K562 (cell line): ENCODE measurements around the gene USP49. TPM values are rescaled to one million over a fixed set of nuclear protein-coding genes. Genes with fewer than 3 reads are reported as not detected.

ENCODE experiments used
- CBX8 ChIP-seq: fragments of 200-600 bp; sonication (generic); IDR thresholded peaks from 2 replicates; pipeline ENCODE4 v1.6.1; 2012; ENCODE audit warnings: borderline replicate concordance, mixed run types, low read depth, mild to moderate bottlenecking, moderate library complexity, mixed read lengths, low read length, control low read depth, inconsistent platforms; ENCODE audit not compliant: poor library complexity, severe bottlenecking; ENCODE audit errors: extremely low read depth
- CREBBP ChIP-seq: IDR thresholded peaks from one replicate; pipeline ENCODE4 v1.6.1; 2012; ENCODE audit warnings: low read depth, mild to moderate bottlenecking, control low read depth, inconsistent platforms, low read length
- KDM5B ChIP-seq: fragments of 200-600 bp; sonication (generic); IDR thresholded peaks from 2 replicates; pipeline ENCODE4 v1.6.1; 2012; ENCODE audit warnings: low read depth, mild to moderate bottlenecking, moderate library complexity, low read length, control low read depth, inconsistent platforms; ENCODE audit not compliant: insufficient replicate concordance
- SMAD3 ChIP-seq: fragments of 450-650 bp; formaldehyde crosslinking; conservative IDR thresholded peaks from 2 replicates; pipeline ENCODE4 v1.4.0; 2020; ENCODE audit warnings: mild to moderate bottlenecking
- SMARCC2 ChIP-seq: fragments of 450-650 bp; IDR thresholded peaks from 2 replicates; pipeline ENCODE4 v1.6.1; 2017; ENCODE audit warnings: antibody characterized with exemption, moderate library complexity, mild to moderate bottlenecking, low read depth
- TCFL5 ChIP-seq: fragments of 250-450 bp; sonication (Bioruptor Pico); conservative IDR thresholded peaks from 2 replicates; pipeline ENCODE4 v1.6.1; 2021; ENCODE audit warnings: mild to moderate bottlenecking, moderate library complexity, matching md5 sums
- THAP12 ChIP-seq: fragments of 250-450 bp; sonication (Bioruptor Pico); IDR thresholded peaks from 2 replicates; pipeline ENCODE4 v1.9.0; 2021; ENCODE audit warnings: mild to moderate bottlenecking, inconsistent platforms
- TRIM24 ChIP-seq, 2 experiments: fragments of 450-650 bp; IDR thresholded peaks; 2 replicates each; pipeline ENCODE4 v1.6.1; 2016
- TSHZ1 ChIP-seq: fragments of 250-450 bp; sonication (Bioruptor Pico); IDR thresholded peaks from 2 replicates; pipeline ENCODE4 v1.4.0; 2020; ENCODE audit warnings: mild to moderate bottlenecking, moderate library complexity
- ZNF146 ChIP-seq: IDR thresholded peaks from one replicate; pipeline ENCODE4 v1.6.1; 2018; ENCODE audit warnings: missing compliant biosample characterization; ENCODE audit not compliant: unreplicated experiment
- ZNF212 ChIP-seq: fragments of 450-650 bp; formaldehyde crosslinking; IDR thresholded peaks from 2 replicates; pipeline ENCODE4 v1.4.0; 2020; ENCODE audit warnings: mild to moderate bottlenecking
- ZNF785 ChIP-seq: fragments of 250-450 bp; sonication (Bioruptor Pico); IDR thresholded peaks from 2 replicates; pipeline ENCODE4 v1.4.0; 2020; ENCODE audit warnings: mild to moderate bottlenecking
- polyA plus RNA-seq, 8 experiments: library from polyadenylated mRNA; depleted of rRNA in 4 of 8; stranded (reverse) in 5 of 8; unstranded in 3 of 8; fragments of >200 nt; fragmentation: Nextera tagmentation in 2 of 8; fragmentation: Illumina TruSeq in 1 of 8; extraction: Ambion mirVana in 2 of 8; extraction: Trizol in 1 of 8; gene quantifications; 2 replicates each; pipeline versions ENCODE4 v1.2.1 to v1.2.3, GENCODE V29; 2011 to 2014; ENCODE audit warnings: inconsistent platforms in 1 of 8, missing spikeins in 1 of 8
- total RNA-seq, 7 experiments: library from RNA; depleted of rRNA in 6 of 7; stranded (reverse); fragments of >200 nt in 6 of 7; fragmentation: Illumina TruSeq in 2 of 7; extraction: Trizol in 2 of 7; gene quantifications; 2 replicates each; pipeline versions ENCODE4 v1.2.1 to v1.2.3, GENCODE V29; 2011 to 2021; ENCODE audit warnings: low replicate concordance in 1 of 7
- TF ChIP-seq, protein P1 (sequence below), 2 experiments: fragments of 150-350 bp in 1 of 2; IDR thresholded peaks; 2 replicates each; pipeline ENCODE4 v1.6.1; 2012 to 2016; ENCODE audit warnings: low read depth in 2 of 2, low read length in 2 of 2, mild to moderate bottlenecking in 1 of 2, moderate library complexity in 1 of 2
- TF ChIP-seq, protein P2 (sequence below): fragments of 450-650 bp; IDR thresholded peaks from 2 replicates; pipeline ENCODE4 v1.6.1; 2018; ENCODE audit warnings: mild to moderate bottlenecking, low read depth; ENCODE audit not compliant: partially characterized antibody

Gene USP49
- total and polyA plus RNA-seq, 9 of the 15 experiments (the other 6 are each of a cell fraction or from before 2014, with no cell fraction given) = 1.0 to 9.9 (median 6.5) TPM

DNA sequence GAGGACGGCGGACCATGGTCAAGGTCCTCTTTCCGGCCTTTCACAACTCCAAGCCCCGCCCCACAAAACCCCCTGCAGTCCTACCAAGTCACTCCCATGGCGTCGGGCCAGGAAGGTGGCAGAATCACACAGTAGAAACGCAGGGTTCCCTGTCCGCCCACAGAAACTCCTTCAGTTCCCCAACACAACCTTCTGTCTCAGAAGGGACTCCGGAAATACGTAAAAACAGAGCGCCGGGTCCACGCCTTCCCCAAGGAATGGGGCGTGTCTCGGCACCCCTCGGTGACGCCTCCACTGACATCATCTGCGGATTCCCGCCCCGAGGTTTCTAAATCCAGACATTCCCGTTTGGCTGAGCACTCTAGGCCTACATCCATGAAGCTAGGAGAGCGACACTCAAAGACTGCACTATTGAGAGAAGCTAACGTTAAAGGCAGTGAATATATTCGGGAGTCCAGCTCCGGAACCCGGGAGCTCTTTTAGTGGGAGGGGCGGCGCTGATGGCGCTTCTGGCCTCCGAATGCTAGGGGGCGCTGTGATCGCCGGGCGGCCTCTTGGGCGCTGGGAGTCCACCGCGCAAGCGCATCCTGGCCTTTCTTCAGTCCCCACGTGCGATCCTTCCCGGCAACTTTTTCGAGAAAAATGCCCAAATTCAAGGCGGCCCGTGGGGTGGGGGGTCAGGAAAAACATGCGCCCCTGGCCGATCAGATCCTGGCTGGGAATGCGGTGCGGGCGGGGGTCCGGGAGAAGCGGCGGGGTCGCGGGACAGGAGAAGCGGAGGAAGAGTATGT, 25.9 kb upstream of the USP49 start, which contains the start of the genes BYSL and MED20 (continued):
- TF ChIP-seq TSHZ1 (CRISPR knock-in tag) = no peak
- no peak for TF ChIP-seq SMAD3 (CRISPR knock-in tag)
- TF ChIP-seq ZNF212 (CRISPR knock-in tag) = no peak; the same call in 1 of the 2 replicates
- no peak for TF ChIP-seq CBX8
- peak; percentile 99 for TF ChIP-seq THAP12
- TF ChIP-seq, protein P1, sequence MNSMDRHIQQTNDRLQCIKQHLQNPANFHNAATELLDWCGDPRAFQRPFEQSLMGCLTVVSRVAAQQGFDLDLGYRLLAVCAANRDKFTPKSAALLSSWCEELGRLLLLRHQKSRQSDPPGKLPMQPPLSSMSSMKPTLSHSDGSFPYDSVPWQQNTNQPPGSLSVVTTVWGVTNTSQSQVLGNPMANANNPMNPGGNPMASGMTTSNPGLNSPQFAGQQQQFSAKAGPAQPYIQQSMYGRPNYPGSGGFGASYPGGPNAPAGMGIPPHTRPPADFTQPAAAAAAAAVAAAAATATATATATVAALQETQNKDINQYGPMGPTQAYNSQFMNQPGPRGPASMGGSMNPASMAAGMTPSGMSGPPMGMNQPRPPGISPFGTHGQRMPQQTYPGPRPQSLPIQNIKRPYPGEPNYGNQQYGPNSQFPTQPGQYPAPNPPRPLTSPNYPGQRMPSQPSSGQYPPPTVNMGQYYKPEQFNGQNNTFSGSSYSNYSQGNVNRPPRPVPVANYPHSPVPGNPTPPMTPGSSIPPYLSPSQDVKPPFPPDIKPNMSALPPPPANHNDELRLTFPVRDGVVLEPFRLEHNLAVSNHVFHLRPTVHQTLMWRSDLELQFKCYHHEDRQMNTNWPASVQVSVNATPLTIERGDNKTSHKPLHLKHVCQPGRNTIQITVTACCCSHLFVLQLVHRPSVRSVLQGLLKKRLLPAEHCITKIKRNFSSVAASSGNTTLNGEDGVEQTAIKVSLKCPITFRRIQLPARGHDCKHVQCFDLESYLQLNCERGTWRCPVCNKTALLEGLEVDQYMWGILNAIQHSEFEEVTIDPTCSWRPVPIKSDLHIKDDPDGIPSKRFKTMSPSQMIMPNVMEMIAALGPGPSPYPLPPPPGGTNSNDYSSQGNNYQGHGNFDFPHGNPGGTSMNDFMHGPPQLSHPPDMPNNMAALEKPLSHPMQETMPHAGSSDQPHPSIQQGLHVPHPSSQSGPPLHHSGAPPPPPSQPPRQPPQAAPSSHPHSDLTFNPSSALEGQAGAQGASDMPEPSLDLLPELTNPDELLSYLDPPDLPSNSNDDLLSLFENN (IDR thresholded peaks at IDR 0.05; ENCODE audit: low read depth in 2 of 2, low read length in 2 of 2) = peak in 1 of 2 experiments; percentile 20; a peak in 1 of 4 replicates
- no peak for TF ChIP-seq ZNF785
- no peak for TF ChIP-seq SMARCC2
- TF ChIP-seq TRIM24 (IDR thresholded peaks at IDR 0.05) = no peak; a peak in 1 of 4 replicates
- no peak for TF ChIP-seq TCFL5 (CRISPR knock-in tag)
- TF ChIP-seq CREBBP = no peak
- TF ChIP-seq KDM5B = peak; percentile 77
- TF ChIP-seq, protein P2, sequence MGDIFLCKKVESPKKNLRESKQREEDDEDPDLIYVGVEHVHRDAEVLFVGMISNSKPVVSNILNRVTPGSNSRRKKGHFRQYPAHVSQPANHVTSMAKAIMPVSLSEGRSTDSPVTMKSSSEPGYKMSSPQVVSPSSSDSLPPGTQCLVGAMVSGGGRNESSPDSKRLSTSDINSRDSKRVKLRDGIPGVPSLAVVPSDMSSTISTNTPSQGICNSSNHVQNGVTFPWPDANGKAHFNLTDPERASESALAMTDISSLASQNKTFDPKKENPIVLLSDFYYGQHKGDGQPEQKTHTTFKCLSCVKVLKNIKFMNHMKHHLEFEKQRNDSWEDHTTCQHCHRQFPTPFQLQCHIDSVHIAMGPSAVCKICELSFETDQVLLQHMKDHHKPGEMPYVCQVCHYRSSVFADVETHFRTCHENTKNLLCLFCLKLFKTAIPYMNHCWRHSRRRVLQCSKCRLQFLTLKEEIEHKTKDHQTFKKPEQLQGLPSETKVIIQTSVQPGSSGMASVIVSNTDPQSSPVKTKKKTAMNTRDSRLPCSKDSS = no peak
- peak; percentile 1 for TF ChIP-seq ZNF146 (CRISPR knock-in tag)
